H9 (cell line): Measurements from ENCODE around the gene CCDC27. TPM values are rescaled to one million over a fixed set of nuclear protein-coding genes. Genes with fewer than 3 reads are reported as not detected.

Experiments
- DNase-seq: peaks from one replicate; pipeline ENCODE4 v3.0.0-alpha.2; 2017
- H2AFZ ChIP-seq: one replicate; pipeline ENCODE4 v1.6.1; 2013; ENCODE audit warnings: mild to moderate bottlenecking, low read length, control low read depth, moderate library complexity
- H2AK5ac ChIP-seq: 2 replicates; pipeline ENCODE4 v1.6.1; 2013; ENCODE audit warnings: low read length, control low read depth, mixed read lengths; ENCODE audit not compliant: insufficient read length
- H2BK120ac ChIP-seq: one replicate; pipeline ENCODE4 v1.6.1; 2013; ENCODE audit warnings: low read depth, mild to moderate bottlenecking, low read length, control low read depth, inconsistent platforms; ENCODE audit not compliant: poor library complexity, severe bottlenecking
- H2BK12ac ChIP-seq: 2 replicates; pipeline ENCODE4 v1.6.1; 2013; ENCODE audit warnings: low read length, control low read depth, mixed read lengths, low read depth; ENCODE audit not compliant: insufficient read length
- H2BK15ac ChIP-seq: 2 replicates; pipeline ENCODE4 v1.6.1; 2013; ENCODE audit warnings: low read depth, low read length, control low read depth
- H2BK20ac ChIP-seq: one replicate; pipeline ENCODE4 v1.6.1; 2013; ENCODE audit warnings: low read depth, mild to moderate bottlenecking, low read length, control low read depth, inconsistent platforms; ENCODE audit not compliant: poor library complexity, severe bottlenecking
- H2BK5ac ChIP-seq: 2 replicates; pipeline ENCODE4 v1.6.1; 2013; ENCODE audit warnings: low read length, control low read depth, mixed read lengths; ENCODE audit not compliant: insufficient read length
- H3K14ac ChIP-seq: 2 replicates; pipeline ENCODE4 v1.6.1; 2013; ENCODE audit warnings: low read length, control low read depth; ENCODE audit not compliant: insufficient read depth
- H3K18ac ChIP-seq: 2 replicates; pipeline ENCODE4 v1.6.1; 2013; ENCODE audit warnings: low read depth, mild to moderate bottlenecking, mixed read lengths, low read length, control low read depth; ENCODE audit not compliant: insufficient read length
- H3K23ac ChIP-seq: 2 replicates; pipeline ENCODE4 v1.6.1; 2013; ENCODE audit warnings: low read length, control low read depth, mixed read lengths, low read depth; ENCODE audit not compliant: insufficient read length
- H3K23me2 ChIP-seq: 2 replicates; pipeline ENCODE4 v1.6.1; 2013; ENCODE audit warnings: low read depth, mild to moderate bottlenecking, mixed read lengths, low read length, control low read depth; ENCODE audit not compliant: insufficient read length, poor library complexity, severe bottlenecking
- H3K27ac ChIP-seq: 2 replicates; pipeline ENCODE4 v1.5.1; 2013; ENCODE audit warnings: low read length, control low read depth, mixed read lengths, low read depth; ENCODE audit not compliant: insufficient read length
- H3K27me3 ChIP-seq: 2 replicates; pipeline ENCODE4 v1.6.1; 2013; ENCODE audit warnings: low read length, control low read depth, inconsistent platforms; ENCODE audit not compliant: insufficient read depth
- H3K4ac ChIP-seq: 2 replicates; pipeline ENCODE4 v1.6.1; 2013; ENCODE audit warnings: low read depth, mild to moderate bottlenecking, control low read depth, inconsistent platforms, low read length, moderate library complexity
- H3K4me1 ChIP-seq: 2 replicates; pipeline ENCODE4 v1.6.1; 2013; ENCODE audit warnings: low read length, control low read depth, inconsistent platforms; ENCODE audit not compliant: insufficient read depth
- H3K4me2 ChIP-seq: 2 replicates; pipeline ENCODE4 v1.6.1; 2013; ENCODE audit warnings: low read length, control low read depth, mixed read lengths; ENCODE audit not compliant: insufficient read length, insufficient read depth
- H3K56ac ChIP-seq: 2 replicates; pipeline ENCODE4 v1.6.1; 2013; ENCODE audit warnings: low read depth, mild to moderate bottlenecking, mixed read lengths, low read length, control low read depth; ENCODE audit not compliant: insufficient read length
- H3K79me1 ChIP-seq: 2 replicates; pipeline ENCODE4 v1.6.1; 2013; ENCODE audit warnings: low read depth, mild to moderate bottlenecking, moderate library complexity, low read length, control low read depth, inconsistent platforms; ENCODE audit not compliant: insufficient read depth, poor library complexity, severe bottlenecking
- H3K79me2 ChIP-seq: 2 replicates; pipeline ENCODE4 v1.6.1; 2013; ENCODE audit warnings: low read length, control low read depth, inconsistent platforms; ENCODE audit not compliant: insufficient read depth
- H3K9ac ChIP-seq: 2 replicates; pipeline ENCODE4 v1.6.1; 2013; ENCODE audit warnings: low read length, control low read depth, mixed read lengths; ENCODE audit not compliant: insufficient read length; ENCODE audit errors: extremely low read depth
- H3K9me3 ChIP-seq: one replicate; pipeline ENCODE4 v1.6.1; 2013; ENCODE audit warnings: low read depth, low read length, inconsistent platforms; ENCODE audit not compliant: control insufficient read depth
- H3T11ph ChIP-seq: one replicate; pipeline ENCODE4 v1.6.1; 2013; ENCODE audit warnings: mild to moderate bottlenecking, low read length, control low read depth, inconsistent platforms
- H4K20me1 ChIP-seq: one replicate; pipeline ENCODE4 v1.6.1; 2013; ENCODE audit not compliant: control insufficient read depth, insufficient read length, insufficient read depth
- H4K5ac ChIP-seq: 2 replicates; pipeline ENCODE4 v1.6.1; 2013; ENCODE audit warnings: low read depth, mild to moderate bottlenecking, mixed read lengths, low read length, control low read depth; ENCODE audit not compliant: insufficient read length
- H4K8ac ChIP-seq: replicated peaks from 2 replicates; pipeline ENCODE4 v1.6.1; 2013; ENCODE audit warnings: low read length, control low read depth, mixed read lengths, low read depth; ENCODE audit not compliant: insufficient read length
- H4K91ac ChIP-seq: 2 replicates; pipeline ENCODE4 v1.6.1; 2013; ENCODE audit warnings: low read depth, mild to moderate bottlenecking, moderate library complexity, mixed read lengths, low read length, control low read depth; ENCODE audit not compliant: insufficient read length
- H3K27ac Mint-ChIP-seq, 3 experiments: 2 replicates in 2 of 3; 3 replicates in 1 of 3; pipeline ENCODE4 v1.8.0; 2020 to 2021; ENCODE audit warnings: mixed read lengths in 3 of 3, mild to moderate bottlenecking in 1 of 3, moderate library complexity in 1 of 3
- H3K27me3 Mint-ChIP-seq: 2 replicates; pipeline ENCODE4 v1.8.0; 2021; ENCODE audit warnings: low read depth, mild to moderate bottlenecking, moderate library complexity, mixed read lengths
- H3K36me3 Mint-ChIP-seq, 3 experiments: 2 replicates in 2 of 3; 3 replicates in 1 of 3; pipeline ENCODE4 v1.8.0; 2020 to 2021; ENCODE audit warnings: low read depth in 3 of 3, mixed read lengths in 3 of 3; ENCODE audit not compliant: insufficient read depth in 1 of 3
- H3K4me1 Mint-ChIP-seq, 2 experiments: 2 replicates each; pipeline ENCODE4 v1.8.0; 2020; ENCODE audit warnings: mixed read lengths in 2 of 2
- H3K4me3 Mint-ChIP-seq, 2 experiments: 2 replicates in 1 of 2; 3 replicates in 1 of 2; pipeline ENCODE4 v1.8.0; 2020 to 2021; ENCODE audit warnings: mild to moderate bottlenecking in 2 of 2, mixed read lengths in 2 of 2, moderate library complexity in 1 of 2
- H3K9me3 Mint-ChIP-seq, 2 experiments: 2 replicates in 1 of 2; 3 replicates in 1 of 2; pipeline ENCODE4 v1.8.0; 2020; ENCODE audit warnings: mild to moderate bottlenecking in 2 of 2, mixed read lengths in 2 of 2, moderate library complexity in 1 of 2
- WGBS: extraction: QIAGEN DNeasy Blood & Tissue Kit; methylation state at CpG from one replicate; pipeline ENCODE4 v1.1.7; 2013; ENCODE audit warnings: missing lambda C conversion rate, low lambda C conversion rate, mixed read lengths; ENCODE audit not compliant: insufficient read length; ENCODE audit errors: extremely low coverage; 5-methylcytosine and 5-hydroxymethylcytosine counted together
- total RNA-seq: library from RNA; stranded (reverse); gene quantifications from 2 replicates; pipeline ENCODE4 v1.2.1, GENCODE V29; 2021
- TF ChIP-seq, protein P1 (sequence below): fragments of 200-600 bp; sonication (generic); conservative IDR thresholded peaks from 3 replicates; pipeline ENCODE4 v1.8.0; 2021; ENCODE audit warnings: antibody characterized with exemption, mild to moderate bottlenecking

Gene CCDC27
- total RNA-seq, 1 experiment from 2014 or later = not detected

DNA sequence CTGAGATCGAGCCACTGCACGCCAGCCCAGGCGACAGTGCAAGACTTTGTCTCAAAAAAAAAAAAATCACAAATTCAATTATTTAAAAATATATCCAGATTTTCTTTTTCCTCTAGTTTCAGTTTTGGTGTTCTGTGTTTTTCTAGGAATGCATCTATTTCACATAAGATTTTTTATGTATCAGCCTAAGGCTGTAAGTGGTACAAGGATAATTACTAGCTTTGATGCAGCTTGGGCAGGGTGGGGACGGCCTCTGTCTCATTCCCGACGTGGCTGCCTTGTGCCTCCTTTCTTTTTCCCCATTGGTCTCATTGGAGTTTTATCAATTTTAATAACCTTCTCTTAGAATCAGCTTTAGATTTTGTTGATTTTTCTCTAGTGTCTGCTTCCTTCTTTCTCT, 6.9 kb downstream of the CCDC27 start:
- Histone ChIP-seq H3K4me2 (no peak overlapping the region), H3K79me2 (no peaks in the 10 kb centered on the region), H3K23me2 (no peaks in the 10 kb centered on the region), H2BK15ac (no peak overlapping the region), H3K14ac (no peak overlapping the region), H2BK12ac (no peak overlapping the region), H2AFZ (no peak overlapping the region), H3K9ac (no peak overlapping the region), H3K27me3 (no peaks in the 10 kb centered on the region), H3K23ac (no peak overlapping the region), H3K56ac (no peak overlapping the region), H3K18ac (no peak overlapping the region), H2AK5ac (no peak overlapping the region), H3K4ac (no peak overlapping the region), H3K27ac (no peak overlapping the region), H2BK120ac (no peak overlapping the region), H3T11ph (no peak overlapping the region), H4K91ac (no peak overlapping the region), H4K8ac (no peak overlapping the region), H4K5ac (no peak overlapping the region), H3K4me1 (no peaks in the 10 kb centered on the region), H2BK20ac (no peak overlapping the region), H3K9me3 (no peaks in the 10 kb centered on the region), H4K20me1 (no peaks in the 10 kb centered on the region), H2BK5ac (no peak overlapping the region), H3K79me1 (no peaks in the 10 kb centered on the region)
- Mint-ChIP-seq H3K9me3 (peaks cover 4 to 8% of the 10 kb centered on the region in 2 experiments; a peak in 2 of 5 replicates), H3K4me3 (no peak overlapping the region), H3K27ac (no peak overlapping the region), H3K27me3 (peaks cover 49% of the 10 kb centered on the region), H3K36me3 (no peaks in the 10 kb centered on the region; a peak in 1 of 7 replicates), H3K4me1 (peaks cover 0 to 3% of the 10 kb centered on the region in 2 experiments; a peak in 3 of 4 replicates)
- WGBS = no CpG with 5 or more reads among the region's 6 CpGs
- DNase-seq = no peak
- TF ChIP-seq, protein P1, sequence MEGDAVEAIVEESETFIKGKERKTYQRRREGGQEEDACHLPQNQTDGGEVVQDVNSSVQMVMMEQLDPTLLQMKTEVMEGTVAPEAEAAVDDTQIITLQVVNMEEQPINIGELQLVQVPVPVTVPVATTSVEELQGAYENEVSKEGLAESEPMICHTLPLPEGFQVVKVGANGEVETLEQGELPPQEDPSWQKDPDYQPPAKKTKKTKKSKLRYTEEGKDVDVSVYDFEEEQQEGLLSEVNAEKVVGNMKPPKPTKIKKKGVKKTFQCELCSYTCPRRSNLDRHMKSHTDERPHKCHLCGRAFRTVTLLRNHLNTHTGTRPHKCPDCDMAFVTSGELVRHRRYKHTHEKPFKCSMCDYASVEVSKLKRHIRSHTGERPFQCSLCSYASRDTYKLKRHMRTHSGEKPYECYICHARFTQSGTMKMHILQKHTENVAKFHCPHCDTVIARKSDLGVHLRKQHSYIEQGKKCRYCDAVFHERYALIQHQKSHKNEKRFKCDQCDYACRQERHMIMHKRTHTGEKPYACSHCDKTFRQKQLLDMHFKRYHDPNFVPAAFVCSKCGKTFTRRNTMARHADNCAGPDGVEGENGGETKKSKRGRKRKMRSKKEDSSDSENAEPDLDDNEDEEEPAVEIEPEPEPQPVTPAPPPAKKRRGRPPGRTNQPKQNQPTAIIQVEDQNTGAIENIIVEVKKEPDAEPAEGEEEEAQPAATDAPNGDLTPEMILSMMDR = no peak
